Lower leg skin (tissue), 3 donors: ENCODE measurements around the gene GRIP1.

Experiments
- POLR2A ChIP-seq, 2 donors: fragments of 450-650 bp; IDR thresholded peaks; one replicate each; pipeline ENCODE4 v1.6.1; 2016 to 2017; ENCODE audit warnings: antibody characterized with exemption in 2 of 2, mild to moderate bottlenecking in 1 of 2, moderate library complexity in 1 of 2
- TF ChIP-seq, protein P1 (sequence below), 3 donors: fragments of 450-650 bp; IDR thresholded peaks; one replicate each; pipeline ENCODE4 v1.5.1; 2016; ENCODE audit warnings: antibody characterized with exemption in 3 of 3, mild to moderate bottlenecking in 3 of 3, moderate library complexity in 2 of 3

DNA sequence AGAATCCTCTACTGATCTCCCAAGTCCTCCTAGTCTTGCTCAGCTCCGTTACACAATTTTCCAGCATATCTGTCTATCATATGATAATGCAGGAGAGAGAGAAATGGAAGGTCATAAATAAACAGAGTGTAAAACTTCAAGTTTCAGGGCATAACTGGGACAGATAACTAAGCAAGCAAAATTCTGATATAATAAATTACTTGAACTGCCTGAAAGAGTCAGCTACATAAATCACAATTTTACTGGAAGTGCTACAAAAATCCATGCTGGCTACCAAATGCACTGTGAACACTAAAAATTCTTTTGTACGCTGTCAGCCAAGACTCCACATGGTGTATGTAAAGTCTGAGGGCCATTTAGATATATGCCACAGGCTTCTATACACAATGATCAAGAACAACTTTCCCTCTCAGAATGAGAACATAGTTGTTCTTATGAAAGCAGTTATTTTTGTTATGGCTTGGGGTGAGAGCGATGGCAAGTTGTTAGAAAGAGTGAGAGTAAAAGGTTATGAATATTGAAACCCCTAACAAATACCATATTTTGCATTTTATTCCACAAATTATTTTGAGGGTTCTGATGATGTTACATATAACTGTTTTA, 41.1 kb downstream of the GRIP1 start:
- TF ChIP-seq, protein P1, sequence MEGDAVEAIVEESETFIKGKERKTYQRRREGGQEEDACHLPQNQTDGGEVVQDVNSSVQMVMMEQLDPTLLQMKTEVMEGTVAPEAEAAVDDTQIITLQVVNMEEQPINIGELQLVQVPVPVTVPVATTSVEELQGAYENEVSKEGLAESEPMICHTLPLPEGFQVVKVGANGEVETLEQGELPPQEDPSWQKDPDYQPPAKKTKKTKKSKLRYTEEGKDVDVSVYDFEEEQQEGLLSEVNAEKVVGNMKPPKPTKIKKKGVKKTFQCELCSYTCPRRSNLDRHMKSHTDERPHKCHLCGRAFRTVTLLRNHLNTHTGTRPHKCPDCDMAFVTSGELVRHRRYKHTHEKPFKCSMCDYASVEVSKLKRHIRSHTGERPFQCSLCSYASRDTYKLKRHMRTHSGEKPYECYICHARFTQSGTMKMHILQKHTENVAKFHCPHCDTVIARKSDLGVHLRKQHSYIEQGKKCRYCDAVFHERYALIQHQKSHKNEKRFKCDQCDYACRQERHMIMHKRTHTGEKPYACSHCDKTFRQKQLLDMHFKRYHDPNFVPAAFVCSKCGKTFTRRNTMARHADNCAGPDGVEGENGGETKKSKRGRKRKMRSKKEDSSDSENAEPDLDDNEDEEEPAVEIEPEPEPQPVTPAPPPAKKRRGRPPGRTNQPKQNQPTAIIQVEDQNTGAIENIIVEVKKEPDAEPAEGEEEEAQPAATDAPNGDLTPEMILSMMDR (IDR thresholded peaks at IDR 0.05): no peak
- no peak for TF ChIP-seq POLR2A (IDR thresholded peaks at IDR 0.05)
